ENCODE results near the gene SIGLEC15.

SIGLEC15 gene

DNA sequence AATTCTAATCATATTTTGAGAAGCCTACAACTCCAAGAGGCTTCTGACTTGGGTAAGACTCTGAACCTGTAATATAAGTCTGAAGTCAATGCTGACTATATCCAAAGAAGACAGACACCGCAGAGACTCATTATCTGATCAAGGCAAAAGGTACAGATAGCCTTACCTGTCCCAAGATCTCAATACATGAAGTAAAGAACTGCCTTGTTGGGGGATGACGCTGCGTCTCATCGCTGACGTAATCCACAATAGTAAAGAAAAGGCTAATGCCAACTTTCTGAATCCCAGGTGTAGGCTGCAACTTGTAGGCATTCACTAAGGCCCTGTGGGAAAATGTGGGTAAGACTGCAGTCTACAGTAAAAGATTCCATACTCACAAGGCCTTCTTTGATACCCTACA is 62.1 kb downstream of the SIGLEC15 start:
- no peak for TF ChIP-seq CTCF (IDR thresholded peaks at IDR 0.05; ENCODE audit: low read depth, low read length)
- no peak for DNase-seq (ENCODE audit: extremely low read depth, low read depth)

GRCh38 chr18:45889419-45890064 is 64.1 kb downstream of the SIGLEC15 start:
- DNase-seq (ENCODE audit: extremely low read depth, low read depth), result no peak
- TF ChIP-seq CTCF (IDR thresholded peaks at IDR 0.05; ENCODE audit: low read depth, low read length), result no peak

DNA sequence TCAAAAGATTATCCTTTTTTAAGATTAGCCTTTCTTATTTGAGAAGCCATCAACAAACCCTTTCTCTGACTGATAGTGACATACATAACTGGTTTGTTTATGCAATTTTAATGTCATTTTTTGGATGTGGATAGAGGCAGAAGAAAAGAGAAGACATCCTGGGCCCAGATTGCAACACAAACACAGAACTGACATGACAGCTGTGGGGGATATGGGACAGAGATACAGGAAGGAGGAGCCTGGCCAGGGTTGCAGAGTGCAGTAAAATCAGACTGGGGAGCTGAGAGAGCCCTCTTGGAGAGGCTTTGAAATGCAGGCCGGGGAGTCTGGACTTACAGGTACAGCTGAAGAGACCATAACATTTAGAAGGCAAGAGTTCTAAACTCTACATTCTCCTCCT is 65.1 kb downstream of the SIGLEC15 start:
- no peak for DNase-seq (ENCODE audit: extremely low read depth, low read depth)
- TF ChIP-seq CTCF (IDR thresholded peaks at IDR 0.05; ENCODE audit: low read depth, low read length), result no peak

DNA sequence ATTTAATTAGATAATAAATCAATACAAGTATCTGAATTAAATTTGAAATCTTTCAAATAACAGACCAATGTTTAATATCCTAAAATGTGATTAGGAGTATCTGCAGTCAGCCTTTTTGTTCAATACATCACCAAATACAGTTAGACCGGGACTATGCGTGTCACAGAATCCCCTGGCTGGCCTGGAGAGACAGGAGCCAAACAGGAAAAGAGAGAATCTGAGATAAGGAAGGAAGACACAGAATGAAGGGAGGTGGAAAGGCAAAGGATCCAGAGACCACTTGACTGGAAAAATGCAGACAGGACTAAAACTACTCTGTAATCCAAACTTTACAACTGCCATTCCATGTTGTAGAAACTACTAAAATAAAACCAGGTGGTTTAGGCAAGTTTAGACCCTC is 66.3 kb downstream of the SIGLEC15 start:
- no peak for TF ChIP-seq CTCF (IDR thresholded peaks at IDR 0.05; ENCODE audit: low read depth, low read length)
- no peak for DNase-seq (ENCODE audit: extremely low read depth, low read depth)

All from AG09319 (cell line).